IMR-90 (cell line): Measurements from ENCODE around the gene HMX2. TPM values are rescaled to one million over a fixed set of nuclear protein-coding genes. Genes with fewer than 3 reads are reported as not detected.

Source experiments
- ATAC-seq: fragments of 200-7000 bp; cut with Tn5 transposase; 2 replicates; pipeline ENCODE4 v1.9.1; 2020; ENCODE audit warnings: low read depth, mild to moderate bottlenecking, moderate library complexity
- BruUV-seq: library from RNA; stranded (reverse); fragments of 400-500 nt; replicated peaks from 2 replicates; lab custom pipeline; 2021; lab: Mats Ljungman, UMichigan
- CTCF ChIA-PET: fragments of 300-600 bp; formaldehyde crosslinking; extraction: SDS; loops from one replicate; lab custom pipeline; 2021; ENCODE audit warnings: antibody characterized with exemption; lab: Yijun Ruan, JAX
- POLR2A ChIA-PET: fragments of 300-600 bp; sonication (Branson Sonifier 250); formaldehyde crosslinking; loops from one replicate; lab custom pipeline; 2022; ENCODE audit warnings: antibody characterized with exemption; ENCODE audit not compliant: unreplicated experiment; lab: Charles Lee
- DNase-seq: peaks from one replicate; pipeline ENCODE4 v3.0.0; 2013
- H2AFZ ChIP-seq: replicated peaks from 2 replicates; pipeline ENCODE3; 2013; ENCODE audit warnings: low read length, mild to moderate bottlenecking; ENCODE audit not compliant: poor library complexity
- H2AK5ac ChIP-seq: 2 replicates; pipeline ENCODE4 v1.6.1; 2013; ENCODE audit warnings: low read depth, low read length, inconsistent platforms
- H2AK9ac ChIP-seq: replicated peaks from 2 replicates; pipeline ENCODE3; 2013; ENCODE audit warnings: mild to moderate bottlenecking, low read depth, low read length, moderate library complexity; ENCODE audit not compliant: poor library complexity
- H2BK120ac ChIP-seq: 2 replicates; pipeline ENCODE4 v1.6.1; 2013; ENCODE audit warnings: low read depth, low read length, inconsistent platforms
- H2BK15ac ChIP-seq: 3 replicates; pipeline ENCODE4 v1.6.1; 2013; ENCODE audit warnings: low read depth, low read length, inconsistent platforms
- H2BK20ac ChIP-seq: 2 replicates; pipeline ENCODE4 v1.6.1; 2013; ENCODE audit warnings: low read depth, mild to moderate bottlenecking, inconsistent platforms, low read length, moderate library complexity
- H2BK5ac ChIP-seq: 2 replicates; pipeline ENCODE4 v1.6.1; 2013; ENCODE audit warnings: mild to moderate bottlenecking, low read depth, low read length, inconsistent platforms; ENCODE audit not compliant: poor library complexity, severe bottlenecking
- H3K14ac ChIP-seq: replicated peaks from 2 replicates; pipeline ENCODE4 v1.6.1; 2013; ENCODE audit warnings: low read depth, low read length, inconsistent platforms
- H3K18ac ChIP-seq: 2 replicates; pipeline ENCODE4 v1.6.1; 2013; ENCODE audit warnings: low read depth, low read length, control low read depth
- H3K23ac ChIP-seq: 2 replicates; pipeline ENCODE4 v1.6.1; 2013; ENCODE audit warnings: low read depth, low read length, inconsistent platforms
- H3K27ac ChIP-seq: 2 replicates; pipeline ENCODE4 v1.5.1; 2013; ENCODE audit warnings: mild to moderate bottlenecking, control low read depth, low read length; ENCODE audit not compliant: insufficient read depth
- H3K27me3 ChIP-seq: 2 replicates; pipeline ENCODE4 v1.6.1; 2013; ENCODE audit warnings: low read length; ENCODE audit not compliant: control insufficient read depth, insufficient read depth
- H3K36me3 ChIP-seq: 2 replicates; pipeline ENCODE4 v1.6.1; 2013; ENCODE audit warnings: low read length, mixed read lengths; ENCODE audit not compliant: control insufficient read depth, insufficient read depth
- H3K4ac ChIP-seq: 2 replicates; pipeline ENCODE4 v1.6.1; 2013; ENCODE audit warnings: low read depth, low read length, inconsistent platforms
- H3K4me1 ChIP-seq: 2 replicates; pipeline ENCODE4 v1.6.1; 2013; ENCODE audit warnings: low read length, mixed read lengths; ENCODE audit not compliant: control insufficient read depth, insufficient read depth
- H3K4me2 ChIP-seq: 2 replicates; pipeline ENCODE4 v1.6.1; 2013; ENCODE audit warnings: low read depth, mild to moderate bottlenecking, control low read depth, low read length, moderate library complexity
- H3K4me3 ChIP-seq: 2 replicates; pipeline ENCODE4 v1.5.1; 2013; ENCODE audit warnings: low read depth, mild to moderate bottlenecking, control low read depth, low read length, moderate library complexity; ENCODE audit not compliant: insufficient read depth
- H3K56ac ChIP-seq: 2 replicates; pipeline ENCODE4 v1.6.1; 2013; ENCODE audit warnings: low read length, inconsistent platforms; ENCODE audit not compliant: insufficient read depth; ENCODE audit errors: extremely low read depth
- H3K79me1 ChIP-seq, 2 experiments: 2 replicates each; pipeline ENCODE4 v1.6.1; 2013; ENCODE audit warnings: low read length in 2 of 2, inconsistent platforms in 1 of 2, low read depth in 1 of 2
- H3K9ac ChIP-seq: 2 replicates; pipeline ENCODE4 v1.6.1; 2013; ENCODE audit warnings: low read depth, low read length, control low read depth
- H3K9me1 ChIP-seq: 2 replicates; pipeline ENCODE4 v1.6.1; 2013; ENCODE audit warnings: low read length, inconsistent platforms; ENCODE audit not compliant: insufficient read depth
- H3K9me3 ChIP-seq: 2 replicates; pipeline ENCODE4 v1.6.1; 2013; ENCODE audit warnings: low read length; ENCODE audit not compliant: control insufficient read depth, insufficient read depth
- H4K20me1 ChIP-seq: 2 replicates; pipeline ENCODE4 v1.6.1; 2013; ENCODE audit warnings: low read length, inconsistent platforms; ENCODE audit not compliant: insufficient read depth
- H4K5ac ChIP-seq: 2 replicates; pipeline ENCODE4 v1.6.1; 2013; ENCODE audit warnings: mild to moderate bottlenecking, low read depth, low read length, control low read depth
- H4K8ac ChIP-seq, 2 experiments: 2 replicates each; pipeline ENCODE4 v1.6.1; 2013; ENCODE audit warnings: low read depth in 2 of 2, low read length in 2 of 2, control low read depth in 1 of 2, inconsistent platforms in 1 of 2
- H4K91ac ChIP-seq: 2 replicates; pipeline ENCODE4 v1.6.1; 2013; ENCODE audit warnings: low read depth, low read length, inconsistent platforms; ENCODE audit not compliant: insufficient read depth
- BHLHE40 ChIP-seq: fragments of 150-350 bp; IDR thresholded peaks from 2 replicates; pipeline ENCODE4 v1.6.1; 2016; ENCODE audit warnings: mild to moderate bottlenecking, low read depth, low read length
- CEBPB ChIP-seq: IDR thresholded peaks from 2 replicates; pipeline ENCODE4 v1.6.1; 2012; ENCODE audit warnings: low read depth, low read length, improper control_type of control experiment
- CHD1 ChIP-seq: IDR thresholded peaks from 2 replicates; pipeline ENCODE4 v1.6.1; 2012; ENCODE audit warnings: low read depth, low read length, improper control_type of control experiment
- CTCF ChIP-seq: conservative IDR thresholded peaks from 2 replicates; pipeline ENCODE4 v1.5.1; 2012; ENCODE audit warnings: mild to moderate bottlenecking, low read depth, low read length, improper control_type of control experiment
- FOS ChIP-seq: fragments of 150-350 bp; IDR thresholded peaks from 2 replicates; pipeline ENCODE4 v1.6.1; 2016; ENCODE audit warnings: low read depth, low read length
- MAFK ChIP-seq: IDR thresholded peaks from 2 replicates; pipeline ENCODE4 v1.6.1; 2012; ENCODE audit warnings: low read depth, low read length, improper control_type of control experiment
- MAZ ChIP-seq: IDR thresholded peaks from 2 replicates; pipeline ENCODE4 v1.6.1; 2012; ENCODE audit warnings: low read depth, mild to moderate bottlenecking, low read length, improper control_type of control experiment, moderate library complexity, borderline replicate concordance
- MXI1 ChIP-seq: IDR thresholded peaks from 2 replicates; pipeline ENCODE4 v1.6.1; 2012; ENCODE audit warnings: low read depth, mild to moderate bottlenecking, low read length, moderate library complexity, borderline replicate concordance
- NFE2L2 ChIP-seq: fragments of 150-350 bp; IDR thresholded peaks from 2 replicates; pipeline ENCODE4 v1.6.1; 2016; ENCODE audit warnings: low read depth, mild to moderate bottlenecking, low read length
- POLR2A ChIP-seq: IDR thresholded peaks from 2 replicates; pipeline ENCODE4 v1.6.1; 2012; ENCODE audit warnings: mild to moderate bottlenecking, low read depth, low read length
- RAD21 ChIP-seq: IDR thresholded peaks from 2 replicates; pipeline ENCODE4 v1.6.1; 2012; ENCODE audit warnings: low read length, improper control_type of control experiment
- RCOR1 ChIP-seq: IDR thresholded peaks from 2 replicates; pipeline ENCODE4 v1.6.1; 2012; ENCODE audit warnings: mild to moderate bottlenecking, low read length, improper control_type of control experiment; ENCODE audit not compliant: insufficient replicate concordance
- RFX5 ChIP-seq: IDR thresholded peaks from 2 replicates; pipeline ENCODE4 v1.8.0; 2012; ENCODE audit warnings: low read depth, mild to moderate bottlenecking, low read length, moderate library complexity
- SMC3 ChIP-seq: fragments of 150-350 bp; IDR thresholded peaks from 2 replicates; pipeline ENCODE4 v1.6.1; 2016; ENCODE audit warnings: low read depth, mild to moderate bottlenecking, antibody characterized with exemption, low read length, moderate library complexity
- USF2 ChIP-seq: fragments of 150-350 bp; IDR thresholded peaks from 2 replicates; pipeline ENCODE4 v1.6.1; 2017; ENCODE audit warnings: mild to moderate bottlenecking, antibody characterized with exemption, low read length, low read depth
- WGBS, 2 experiments: methylation state at CpG; one replicate each; pipeline versions ENCODE4 v1.1.5 to v1.1.7; 2013; ENCODE audit warnings: missing lambda C conversion rate in 2 of 2; ENCODE audit not compliant: insufficient read length in 1 of 2; ENCODE audit errors: extremely low coverage in 2 of 2; 5-methylcytosine and 5-hydroxymethylcytosine counted together
- dilution Hi-C: fragments of 300-500 bp; cut with HindIII; formaldehyde crosslinking; loops from one replicate; pipeline ENCODE4 v1.14.3; 2018; ENCODE audit warnings: low sequenced_read_pairs; ENCODE audit not compliant: unreplicated experiment
- in situ Hi-C: fragments of 300-500 bp; cut with MboI; formaldehyde crosslinking; loops from 3 replicates; pipeline ENCODE4 v1.14.3; 2019; ENCODE audit warnings: low sequenced_read_pairs, inconsistent platforms, mixed read lengths
- intact Hi-C: fragments of 100-400 bp; cut with micrococcal nuclease; formaldehyde crosslinking; loops from 2 replicates; pipeline ENCODE4 v1.10.0; 2022
- polyA plus RNA-seq, 3 experiments: library from polyadenylated mRNA; depleted of rRNA; stranded (reverse); fragments of >200 nt; gene quantifications; 2 replicates each; pipeline ENCODE4 v1.2.3, GENCODE V29; 2012; ENCODE audit warnings: low replicate concordance in 1 of 3
- total RNA-seq: library from RNA; depleted of rRNA; stranded (reverse); fragments of >200 nt; gene quantifications from 2 replicates; pipeline ENCODE4 v1.2.3, GENCODE V29; 2012
- TF ChIP-seq, protein P1 (sequence below): fragments of 150-350 bp; IDR thresholded peaks from 2 replicates; pipeline ENCODE4 v1.6.1; 2016; ENCODE audit warnings: low read depth, mild to moderate bottlenecking, low read length, moderate library complexity, borderline replicate concordance

The HMX2 gene
- total and polyA plus RNA-seq, 2 of the 4 experiments (the other 2 are of a cell fraction): not detected

DNA sequence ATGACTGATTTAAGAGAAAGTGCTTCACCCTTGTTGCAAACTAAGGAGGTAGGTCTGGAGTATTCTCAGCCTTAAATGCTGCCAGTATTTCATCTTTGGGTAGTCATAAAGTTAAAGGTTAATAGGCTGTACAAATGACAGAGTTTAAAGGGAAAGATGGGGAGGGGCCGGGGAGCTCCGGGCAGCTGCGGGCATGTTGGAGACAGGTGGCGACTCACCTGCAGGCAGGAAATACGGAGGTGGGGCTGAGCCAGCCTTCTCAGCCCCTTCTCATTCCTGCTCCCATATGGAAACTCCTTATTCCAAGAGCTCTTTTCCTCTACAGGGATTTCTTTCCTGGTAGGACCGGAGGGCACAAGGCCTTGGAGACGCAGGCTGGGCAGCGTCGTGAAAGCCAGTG, 44.0 kb upstream of the HMX2 start:
- Histone ChIP-seq H3K18ac (no peak overlapping the region), H3K4me3 (no peak overlapping the region), H4K91ac (no peak overlapping the region), H3K9me3 (peaks cover 2% of the 10 kb centered on the region; the same call in 1 of the 2 replicates), H2BK15ac (no peak overlapping the region), H2AFZ (no peak overlapping the region), H3K14ac (no peak overlapping the region), H2BK120ac (no peak overlapping the region), H3K27ac (no peak overlapping the region), H2BK5ac (no peak overlapping the region), H3K9me1 (no peaks in the 10 kb centered on the region), H4K5ac (no peak overlapping the region), H3K23ac (no peak overlapping the region), H3K36me3 (no peaks in the 10 kb centered on the region), H4K20me1 (no peaks in the 10 kb centered on the region), H2AK5ac (no peak overlapping the region), H3K79me1 (no peaks in the 10 kb centered on the region), H3K4ac (no peak overlapping the region), H3K4me2 (no peak overlapping the region), H4K8ac (no peak overlapping the region), H3K56ac (no peak overlapping the region), H2BK20ac (no peak overlapping the region), H3K27me3 (no peaks in the 10 kb centered on the region), H2AK9ac (no peak overlapping the region), H3K4me1 (no peaks in the 10 kb centered on the region), H3K9ac (no peak overlapping the region)
- in situ Hi-C loops (no loop called here), dilution Hi-C loops (no loop called here), intact Hi-C loops (no loop called here)
- no CpG with 5 or more reads among the region's 9 CpGs for WGBS, 2 experiments
- no TSS peak for BruUV-seq
- CTCF ChIA-PET: no interaction called here
- DNase-seq (no peak), ATAC-seq (no peak)
- POLR2A ChIA-PET: no interaction called here
- TF ChIP-seq, protein P1, sequence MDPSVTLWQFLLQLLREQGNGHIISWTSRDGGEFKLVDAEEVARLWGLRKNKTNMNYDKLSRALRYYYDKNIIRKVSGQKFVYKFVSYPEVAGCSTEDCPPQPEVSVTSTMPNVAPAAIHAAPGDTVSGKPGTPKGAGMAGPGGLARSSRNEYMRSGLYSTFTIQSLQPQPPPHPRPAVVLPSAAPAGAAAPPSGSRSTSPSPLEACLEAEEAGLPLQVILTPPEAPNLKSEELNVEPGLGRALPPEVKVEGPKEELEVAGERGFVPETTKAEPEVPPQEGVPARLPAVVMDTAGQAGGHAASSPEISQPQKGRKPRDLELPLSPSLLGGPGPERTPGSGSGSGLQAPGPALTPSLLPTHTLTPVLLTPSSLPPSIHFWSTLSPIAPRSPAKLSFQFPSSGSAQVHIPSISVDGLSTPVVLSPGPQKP: no peak
- TF ChIP-seq USF2 (no peak), BHLHE40 (no peak), SMC3 (no peak), MXI1 (no peak), RCOR1 (no peak), RAD21 (no peak), POLR2A (no peak), MAZ (no peak), CEBPB (no peak), MAFK (no peak), FOS (no peak), CHD1 (no peak), RFX5 (no peak), CTCF (no peak), NFE2L2 (no peak)
